Neural progenitor cell (in vitro differentiated cells): ENCODE measurements around the gene RPL29.

Source experiments
- EZH2 ChIP-seq: fragments of 200-600 bp; sonication (generic); IDR thresholded peaks from 2 replicates; pipeline ENCODE4 v1.6.1; 2017; ENCODE audit warnings: antibody characterized with exemption, mild to moderate bottlenecking, moderate library complexity
- EZH2phosphoT487 ChIP-seq: fragments of 200-600 bp; sonication (generic); IDR thresholded peaks from 2 replicates; pipeline ENCODE4 v1.6.1; 2017; ENCODE audit warnings: antibody characterized with exemption
- TF ChIP-seq, protein P1 (sequence below): fragments of 200-600 bp; sonication (generic); IDR thresholded peaks from 2 replicates; pipeline ENCODE4 v1.5.1; 2017; ENCODE audit warnings: antibody characterized with exemption, mild to moderate bottlenecking

DNA sequence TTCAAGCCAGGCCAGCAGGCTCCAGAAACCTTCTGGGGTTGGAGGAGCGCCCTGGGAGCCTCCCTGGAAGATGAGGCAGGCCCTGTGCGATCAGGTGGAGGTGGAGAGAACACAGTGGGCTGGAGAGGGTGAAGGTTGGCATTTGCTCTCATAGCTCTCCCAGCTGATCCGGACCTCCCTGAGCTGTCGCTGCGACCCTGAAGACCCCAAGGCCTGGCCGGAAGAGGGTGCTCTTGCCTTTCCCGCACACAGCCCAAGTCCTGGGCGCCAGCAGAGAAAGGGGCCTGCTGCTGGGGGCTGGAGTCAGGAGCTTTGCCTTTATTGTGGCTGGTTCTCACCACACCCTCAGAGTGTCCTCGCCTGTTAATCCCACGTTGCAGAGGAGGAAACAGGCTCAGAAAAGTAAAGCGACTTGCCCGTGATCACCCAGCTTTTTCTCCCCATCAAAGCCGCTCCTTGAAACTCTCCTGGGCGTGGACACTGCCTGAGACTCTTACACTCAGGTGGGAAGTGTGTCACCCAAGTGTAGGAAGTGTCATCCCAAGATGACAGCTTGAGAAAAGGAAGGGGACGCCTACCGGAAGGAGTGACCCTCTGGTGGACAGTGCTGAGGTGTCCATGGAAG lies 8.6 kb upstream of the RPL29 start:
- TF ChIP-seq, protein P1, sequence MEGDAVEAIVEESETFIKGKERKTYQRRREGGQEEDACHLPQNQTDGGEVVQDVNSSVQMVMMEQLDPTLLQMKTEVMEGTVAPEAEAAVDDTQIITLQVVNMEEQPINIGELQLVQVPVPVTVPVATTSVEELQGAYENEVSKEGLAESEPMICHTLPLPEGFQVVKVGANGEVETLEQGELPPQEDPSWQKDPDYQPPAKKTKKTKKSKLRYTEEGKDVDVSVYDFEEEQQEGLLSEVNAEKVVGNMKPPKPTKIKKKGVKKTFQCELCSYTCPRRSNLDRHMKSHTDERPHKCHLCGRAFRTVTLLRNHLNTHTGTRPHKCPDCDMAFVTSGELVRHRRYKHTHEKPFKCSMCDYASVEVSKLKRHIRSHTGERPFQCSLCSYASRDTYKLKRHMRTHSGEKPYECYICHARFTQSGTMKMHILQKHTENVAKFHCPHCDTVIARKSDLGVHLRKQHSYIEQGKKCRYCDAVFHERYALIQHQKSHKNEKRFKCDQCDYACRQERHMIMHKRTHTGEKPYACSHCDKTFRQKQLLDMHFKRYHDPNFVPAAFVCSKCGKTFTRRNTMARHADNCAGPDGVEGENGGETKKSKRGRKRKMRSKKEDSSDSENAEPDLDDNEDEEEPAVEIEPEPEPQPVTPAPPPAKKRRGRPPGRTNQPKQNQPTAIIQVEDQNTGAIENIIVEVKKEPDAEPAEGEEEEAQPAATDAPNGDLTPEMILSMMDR = peak; percentile 76
- TF ChIP-seq EZH2 (no peak), EZH2phosphoT487 (no peak)
